Measurements from ENCODE around the gene TMEM220. TPM values are rescaled to one million over a fixed set of nuclear protein-coding genes. Genes with fewer than 3 reads are reported as not detected.

Gene TMEM220
- total RNA-seq, 3 donors from 2014 or later (not counting 1 experiment from before 2014, with no cell fraction given) = 0.97 to 2.2 (median 1.4) TPM

DNA sequence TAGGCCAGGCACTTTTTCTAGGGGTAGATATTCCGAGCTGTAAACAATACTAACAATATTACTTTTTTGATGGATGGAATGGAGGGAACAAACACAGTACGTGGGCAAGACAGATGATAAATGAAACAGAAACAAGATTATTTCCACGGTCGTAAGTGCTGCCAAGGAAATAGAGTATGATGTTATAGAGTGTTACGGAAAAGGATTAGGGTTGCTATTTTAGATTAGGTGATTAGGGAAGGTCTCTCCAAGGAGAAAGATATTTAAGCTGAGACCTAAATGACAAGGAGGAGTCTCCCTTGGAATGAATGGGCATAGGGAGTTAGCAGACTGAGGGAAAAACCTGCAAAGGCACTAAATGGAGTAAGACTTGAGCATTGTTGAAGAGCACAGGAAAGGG, 24.1 kb downstream of the TMEM220 start:
- peaks cover 43% of the 10 kb centered on the region for H3K36me3 ChIP-seq (ENCODE audit: control insufficient read depth, insufficient read depth, low read length)
- peaks cover 17 to 21% of the 10 kb centered on the region in 2 donors for H3K4me1 Mint-ChIP-seq

DNA sequence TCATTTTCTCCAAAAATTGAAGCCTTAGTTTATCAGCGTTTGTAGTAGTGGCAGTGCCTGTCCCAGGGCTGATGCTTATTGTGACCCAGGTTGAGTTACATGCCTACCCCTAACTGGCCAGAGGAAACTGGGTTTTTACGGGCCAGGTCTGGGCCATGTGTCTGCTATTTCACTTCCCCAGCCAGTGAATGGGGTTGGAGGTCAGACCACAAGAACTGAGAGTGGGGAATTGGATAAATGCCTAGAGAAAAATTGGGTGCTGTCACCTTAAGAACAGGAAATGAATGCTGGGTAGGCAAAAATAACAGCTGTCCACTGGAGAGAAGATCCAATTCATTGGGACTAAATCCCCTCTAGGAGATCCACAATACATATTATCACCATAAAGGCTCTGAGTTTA, 27.2 kb downstream of the TMEM220 start:
- H3K36me3 Mint-ChIP-seq = peaks cover 5% of the 10 kb centered on the region
- Histone ChIP-seq H3K4me1 (ENCODE audit: control insufficient read depth, insufficient read depth, low read length) (peaks cover 13% of the 10 kb centered on the region), H3K4me3 (ENCODE audit: low read length) (no peak overlapping the region), H3K9me3 (ENCODE audit: control insufficient read depth, insufficient read depth, low read length) (no peaks in the 10 kb centered on the region), H3K27me3 (ENCODE audit: control insufficient read depth, insufficient read depth, low read length) (no peaks in the 10 kb centered on the region), H3K27ac (ENCODE audit: low read length) (no peak overlapping the region), H3K36me3 (ENCODE audit: control insufficient read depth, insufficient read depth, low read length) (peaks cover 30% of the 10 kb centered on the region)
- ATAC-seq (no peak), DNase-seq (no peak)
- peaks cover 36 to 37% of the 10 kb centered on the region in 2 donors for H3K4me1 Mint-ChIP-seq
- no peaks in the 10 kb centered on the region for H3K9me3 Mint-ChIP-seq
- no peak overlapping the region for H3K27ac Mint-ChIP-seq
- WGBS (ENCODE audit: insufficient coverage) = 36% methylated on average over 2 of the region's 2 CpGs
- no peaks in the 10 kb centered on the region for H3K27me3 Mint-ChIP-seq (ENCODE audit: low read depth in 2 of 2)
- no peak overlapping the region for H3K4me3 Mint-ChIP-seq
- TF ChIP-seq, protein P1, sequence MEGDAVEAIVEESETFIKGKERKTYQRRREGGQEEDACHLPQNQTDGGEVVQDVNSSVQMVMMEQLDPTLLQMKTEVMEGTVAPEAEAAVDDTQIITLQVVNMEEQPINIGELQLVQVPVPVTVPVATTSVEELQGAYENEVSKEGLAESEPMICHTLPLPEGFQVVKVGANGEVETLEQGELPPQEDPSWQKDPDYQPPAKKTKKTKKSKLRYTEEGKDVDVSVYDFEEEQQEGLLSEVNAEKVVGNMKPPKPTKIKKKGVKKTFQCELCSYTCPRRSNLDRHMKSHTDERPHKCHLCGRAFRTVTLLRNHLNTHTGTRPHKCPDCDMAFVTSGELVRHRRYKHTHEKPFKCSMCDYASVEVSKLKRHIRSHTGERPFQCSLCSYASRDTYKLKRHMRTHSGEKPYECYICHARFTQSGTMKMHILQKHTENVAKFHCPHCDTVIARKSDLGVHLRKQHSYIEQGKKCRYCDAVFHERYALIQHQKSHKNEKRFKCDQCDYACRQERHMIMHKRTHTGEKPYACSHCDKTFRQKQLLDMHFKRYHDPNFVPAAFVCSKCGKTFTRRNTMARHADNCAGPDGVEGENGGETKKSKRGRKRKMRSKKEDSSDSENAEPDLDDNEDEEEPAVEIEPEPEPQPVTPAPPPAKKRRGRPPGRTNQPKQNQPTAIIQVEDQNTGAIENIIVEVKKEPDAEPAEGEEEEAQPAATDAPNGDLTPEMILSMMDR (IDR thresholded peaks at IDR 0.05) = no peak
- intact Hi-C loops (cut with micrococcal nuclease) = no loop called here

More for the DNA sequence above, 24.1 kb downstream of the TMEM220 start:
- no peaks in the 10 kb centered on the region for H3K9me3 ChIP-seq (ENCODE audit: control insufficient read depth, insufficient read depth, low read length)
- no peak overlapping the region for H3K27ac Mint-ChIP-seq
- H3K27ac ChIP-seq (ENCODE audit: low read length) = no peak overlapping the region
- TF ChIP-seq, protein P1 (IDR thresholded peaks at IDR 0.05) = no peak
- H3K27me3 ChIP-seq (ENCODE audit: control insufficient read depth, insufficient read depth, low read length) = no peaks in the 10 kb centered on the region
- H3K4me3 ChIP-seq (ENCODE audit: low read length) = no peak overlapping the region
- 100% methylated on average over 4 of the region's 5 CpGs for WGBS (ENCODE audit: insufficient coverage)
- intact Hi-C loops (cut with micrococcal nuclease) = no loop called here
- H3K4me1 ChIP-seq (ENCODE audit: control insufficient read depth, insufficient read depth, low read length) = no peaks in the 10 kb centered on the region
- H3K36me3 Mint-ChIP-seq = peaks cover 6% of the 10 kb centered on the region
- no peaks in the 10 kb centered on the region for H3K9me3 Mint-ChIP-seq
- ATAC-seq = no peak
- no peaks in the 10 kb centered on the region for H3K27me3 Mint-ChIP-seq (ENCODE audit: low read depth in 2 of 2)
- no peak for DNase-seq
- no peak overlapping the region for H3K4me3 Mint-ChIP-seq

DNA sequence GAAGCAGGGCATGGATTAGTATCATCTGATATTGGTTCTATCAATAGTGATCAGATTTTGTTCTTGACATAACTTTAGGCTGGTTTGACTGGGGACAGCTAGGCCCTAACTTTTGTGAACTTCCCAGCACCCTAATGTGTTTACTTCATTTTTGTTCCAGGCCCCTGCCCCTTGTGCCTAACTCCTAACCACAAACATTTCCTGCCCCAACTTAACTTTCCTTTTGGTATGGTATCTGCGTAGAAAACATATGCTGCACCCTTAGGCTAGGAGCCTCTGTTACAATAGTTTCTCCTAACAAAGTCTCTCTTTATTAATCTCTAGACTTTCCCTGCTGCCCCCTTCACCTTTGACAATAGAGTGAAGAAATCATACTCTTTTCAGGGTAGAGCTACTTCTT, 30.0 kb downstream of the TMEM220 start:
- Mint-ChIP-seq H3K27ac (peak overlapping the region; percentile 63 to 71), H3K27me3 (ENCODE audit: low read depth in 2 of 2) (no peaks in the 10 kb centered on the region), H3K36me3 (no peaks in the 10 kb centered on the region), H3K4me3 (peak overlapping the region; percentile 70), H3K4me1 (peaks cover 41 to 45% of the 10 kb centered on the region in 2 donors), H3K9me3 (no peaks in the 10 kb centered on the region)
- H3K27me3 ChIP-seq (ENCODE audit: control insufficient read depth, insufficient read depth, low read length) = no peaks in the 10 kb centered on the region
- H3K36me3 ChIP-seq (ENCODE audit: control insufficient read depth, insufficient read depth, low read length) = peaks cover 8% of the 10 kb centered on the region
- WGBS (ENCODE audit: insufficient coverage) = 0% methylated on average over 1 of the region's 1 CpG
- H3K27ac ChIP-seq (ENCODE audit: low read length) = peak overlapping the region; percentile 22
- intact Hi-C loops (cut with micrococcal nuclease) = no loop called here
- TF ChIP-seq, protein P1 (IDR thresholded peaks at IDR 0.05) = no peak
- DNase-seq = peak in 1 of 2 donors; percentile 66
- no peaks in the 10 kb centered on the region for H3K9me3 ChIP-seq (ENCODE audit: control insufficient read depth, insufficient read depth, low read length)
- no peak overlapping the region for H3K4me3 ChIP-seq (ENCODE audit: low read length)
- ATAC-seq = no peak
- H3K4me1 ChIP-seq (ENCODE audit: control insufficient read depth, insufficient read depth, low read length) = peaks cover 24% of the 10 kb centered on the region

Data from natural killer cell (primary cell).